Activated naive CD4-positive, alpha-beta T cell treated with anti-CD3 and anti-CD28 coated beads, Interleukin-2, amount 10 ng/mL, durations not matched to agents 7 days and 5 days (primary cell): ENCODE data around the gene SCFD2.

ENCODE experiments used
- CTCF ChIA-PET: fragments of 350-600 bp; sonication (Branson Sonifier 250); formaldehyde crosslinking; loops from one replicate; lab custom pipeline; 2021; ENCODE audit warnings: antibody characterized with exemption; lab: Charles Lee
- DNase-seq: peaks from one replicate; pipeline ENCODE4 v3.0.0-alpha.2; 2020
- H3K27ac Mint-ChIP-seq: one replicate; pipeline ENCODE4 v1.8.0; 2021; ENCODE audit warnings: mild to moderate bottlenecking, moderate library complexity, mixed read lengths
- H3K27me3 Mint-ChIP-seq: one replicate; pipeline ENCODE4 v1.8.0; 2021; ENCODE audit warnings: mild to moderate bottlenecking, mixed read lengths
- H3K36me3 Mint-ChIP-seq: one replicate; pipeline ENCODE4 v1.8.0; 2021; ENCODE audit warnings: mixed read lengths
- H3K4me1 Mint-ChIP-seq: one replicate; pipeline ENCODE4 v1.8.0; 2021; ENCODE audit warnings: mixed read lengths
- H3K4me3 Mint-ChIP-seq: one replicate; pipeline ENCODE4 v1.8.0; 2021; ENCODE audit warnings: mild to moderate bottlenecking, moderate library complexity, mixed read lengths
- H3K9me3 Mint-ChIP-seq: one replicate; pipeline ENCODE4 v1.8.0; 2021; ENCODE audit warnings: mixed read lengths

The SCFD2 gene

GRCh38 chr4:52950226-52950625 lies 415.6 kb downstream of the SCFD2 start:
- CTCF ChIA-PET = no interaction called here
- H3K4me1 Mint-ChIP-seq = no peaks in the 10 kb centered on the region
- no peak overlapping the region for H3K4me3 Mint-ChIP-seq
- no peaks in the 10 kb centered on the region for H3K9me3 Mint-ChIP-seq
- H3K27me3 Mint-ChIP-seq = no peaks in the 10 kb centered on the region
- no peak for DNase-seq
- no peak overlapping the region for H3K27ac Mint-ChIP-seq
- peaks cover 4% of the 10 kb centered on the region for H3K36me3 Mint-ChIP-seq

GRCh38 chr4:52949336-52949735 lies 416.5 kb downstream of the SCFD2 start:
- no peaks in the 10 kb centered on the region for H3K9me3 Mint-ChIP-seq
- no peaks in the 10 kb centered on the region for H3K4me1 Mint-ChIP-seq
- peaks cover 3% of the 10 kb centered on the region for H3K36me3 Mint-ChIP-seq
- no peak overlapping the region for H3K4me3 Mint-ChIP-seq
- no peak overlapping the region for H3K27ac Mint-ChIP-seq
- no peak for DNase-seq
- no peaks in the 10 kb centered on the region for H3K27me3 Mint-ChIP-seq
- CTCF ChIA-PET = no interaction called here

GRCh38 chr4:52948057-52948423 lies 417.8 kb downstream of the SCFD2 start:
- no peak overlapping the region for H3K4me3 Mint-ChIP-seq
- H3K4me1 Mint-ChIP-seq = no peaks in the 10 kb centered on the region
- no peaks in the 10 kb centered on the region for H3K27me3 Mint-ChIP-seq
- no peak for DNase-seq
- H3K36me3 Mint-ChIP-seq = peaks cover 3% of the 10 kb centered on the region
- CTCF ChIA-PET = no interaction called here
- H3K9me3 Mint-ChIP-seq = no peaks in the 10 kb centered on the region
- H3K27ac Mint-ChIP-seq = no peak overlapping the region

GRCh38 chr4:52947401-52948056 lies 418.3 kb downstream of the SCFD2 start:
- no peak overlapping the region for H3K4me3 Mint-ChIP-seq
- H3K4me1 Mint-ChIP-seq = no peaks in the 10 kb centered on the region
- DNase-seq = no peak
- no peaks in the 10 kb centered on the region for H3K27me3 Mint-ChIP-seq
- H3K27ac Mint-ChIP-seq = no peak overlapping the region
- CTCF ChIA-PET = no interaction called here
- H3K9me3 Mint-ChIP-seq = no peaks in the 10 kb centered on the region
- H3K36me3 Mint-ChIP-seq = peaks cover 3% of the 10 kb centered on the region

GRCh38 chr4:52946855-52947254 lies 419.0 kb downstream of the SCFD2 start:
- Mint-ChIP-seq H3K9me3 (no peaks in the 10 kb centered on the region), H3K27me3 (no peaks in the 10 kb centered on the region), H3K4me3 (no peak overlapping the region), H3K36me3 (peaks cover 3% of the 10 kb centered on the region), H3K27ac (no peak overlapping the region), H3K4me1 (no peaks in the 10 kb centered on the region)
- CTCF ChIA-PET = no interaction called here
- DNase-seq = no peak

GRCh38 chr4:52945982-52946381 lies 419.9 kb downstream of the SCFD2 start:
- H3K9me3 Mint-ChIP-seq = no peaks in the 10 kb centered on the region
- H3K36me3 Mint-ChIP-seq = peaks cover under 1% of the 10 kb centered on the region
- H3K4me3 Mint-ChIP-seq = no peak overlapping the region
- CTCF ChIA-PET = no interaction called here
- DNase-seq = no peak
- no peak overlapping the region for H3K27ac Mint-ChIP-seq
- H3K4me1 Mint-ChIP-seq = no peaks in the 10 kb centered on the region
- H3K27me3 Mint-ChIP-seq = no peaks in the 10 kb centered on the region

- CTCF ChIA-PET = interaction anchor here (0.9 kb wide), 1 partner anchor 34 kb away, joined by 4 read pairs; no protein-coding TSS in a partner anchor
- Mint-ChIP-seq H3K36me3 (no peaks in the 10 kb centered on the region), H3K9me3 (no peaks in the 10 kb centered on the region), H3K27ac (no peak overlapping the region), H3K4me3 (no peak overlapping the region), H3K4me1 (no peaks in the 10 kb centered on the region), H3K27me3 (no peaks in the 10 kb centered on the region)
- DNase-seq = no peak
Observed at GRCh38 chr4:52945326-52945898, 420.4 kb downstream of the SCFD2 start.

GRCh38 chr4:52943677-52944076 lies 422.2 kb downstream of the SCFD2 start:
- CTCF ChIA-PET = interaction anchor here (0.7 kb wide), 1 partner anchor 32 kb away, joined by 3 read pairs; no protein-coding TSS in a partner anchor
- Mint-ChIP-seq H3K36me3 (no peaks in the 10 kb centered on the region), H3K9me3 (no peaks in the 10 kb centered on the region)

GRCh38 chr4:52942936-52943335 lies 422.9 kb downstream of the SCFD2 start:
- Mint-ChIP-seq H3K9me3 (no peaks in the 10 kb centered on the region), H3K4me3 (no peak overlapping the region), H3K27me3 (no peaks in the 10 kb centered on the region), H3K4me1 (no peaks in the 10 kb centered on the region), H3K36me3 (no peaks in the 10 kb centered on the region), H3K27ac (no peak overlapping the region)
- CTCF ChIA-PET = interaction anchor here (0.6 kb wide), 1 partner anchor 1003 kb away, joined by 5 read pairs; no protein-coding TSS in a partner anchor
- no peak for DNase-seq

More at GRCh38 chr4:52943677-52944076, 422.2 kb downstream of the SCFD2 start:
- Mint-ChIP-seq H3K4me1 (no peaks in the 10 kb centered on the region), H3K27me3 (no peaks in the 10 kb centered on the region), H3K4me3 (no peak overlapping the region), H3K27ac (no peak overlapping the region)
- no peak for DNase-seq

GRCh38 chr4:52941450-52941849 lies 424.4 kb downstream of the SCFD2 start:
- no peak for DNase-seq
- Mint-ChIP-seq H3K9me3 (no peaks in the 10 kb centered on the region), H3K27ac (no peak overlapping the region), H3K4me1 (no peaks in the 10 kb centered on the region), H3K36me3 (no peaks in the 10 kb centered on the region), H3K4me3 (no peak overlapping the region), H3K27me3 (no peaks in the 10 kb centered on the region)
- CTCF ChIA-PET = interaction anchor here (1.1 to 1.2 kb wide), 2 partner anchors 11 to 42 kb away, joined by 3 to 4 read pairs; no protein-coding TSS in a partner anchor

GRCh38 chr4:52939739-52940138 lies 426.1 kb downstream of the SCFD2 start:
- Mint-ChIP-seq H3K9me3 (no peaks in the 10 kb centered on the region), H3K27ac (no peak overlapping the region), H3K36me3 (no peaks in the 10 kb centered on the region), H3K4me3 (no peak overlapping the region), H3K27me3 (no peaks in the 10 kb centered on the region), H3K4me1 (no peaks in the 10 kb centered on the region)
- no peak for DNase-seq
- CTCF ChIA-PET = no interaction called here

GRCh38 chr4:52939325-52939724 lies 426.5 kb downstream of the SCFD2 start:
- Mint-ChIP-seq H3K9me3 (no peaks in the 10 kb centered on the region), H3K27ac (no peak overlapping the region), H3K27me3 (no peaks in the 10 kb centered on the region), H3K36me3 (no peaks in the 10 kb centered on the region), H3K4me1 (no peaks in the 10 kb centered on the region), H3K4me3 (no peak overlapping the region)
- CTCF ChIA-PET = no interaction called here
- no peak for DNase-seq

GRCh38 chr4:52937829-52938228 lies 428.0 kb downstream of the SCFD2 start:
- Mint-ChIP-seq H3K9me3 (no peaks in the 10 kb centered on the region), H3K4me3 (no peak overlapping the region), H3K27me3 (no peaks in the 10 kb centered on the region), H3K4me1 (peaks cover 5% of the 10 kb centered on the region), H3K36me3 (no peaks in the 10 kb centered on the region), H3K27ac (no peak overlapping the region)
- no peak for DNase-seq
- CTCF ChIA-PET = no interaction called here

- Mint-ChIP-seq H3K27ac (no peak overlapping the region), H3K4me1 (peaks cover 7% of the 10 kb centered on the region), H3K36me3 (no peaks in the 10 kb centered on the region), H3K9me3 (no peaks in the 10 kb centered on the region), H3K4me3 (no peak overlapping the region), H3K27me3 (no peaks in the 10 kb centered on the region)
- no peak for DNase-seq
- CTCF ChIA-PET = no interaction called here
Observed at GRCh38 chr4:52936729-52937128, 429.1 kb downstream of the SCFD2 start.

- no peaks in the 10 kb centered on the region for H3K27me3 Mint-ChIP-seq
- DNase-seq = no peak
- no peak overlapping the region for H3K27ac Mint-ChIP-seq
- peaks cover 8% of the 10 kb centered on the region for H3K4me1 Mint-ChIP-seq
- H3K36me3 Mint-ChIP-seq = no peaks in the 10 kb centered on the region
- no peaks in the 10 kb centered on the region for H3K9me3 Mint-ChIP-seq
- CTCF ChIA-PET = interaction anchor here (0.7 to 1.2 kb wide), 2 partner anchors 21 to 23 kb away, joined by 3 read pairs; no protein-coding TSS in a partner anchor
- no peak overlapping the region for H3K4me3 Mint-ChIP-seq
Observed at GRCh38 chr4:52935317-52935716, 430.5 kb downstream of the SCFD2 start.
